NCI-H345 (cell line): ENCODE measurements around the gene KCNMA1.
"Not testable (repeated sequence)": the region's sequence is repeated elsewhere in the genome, so short reads cannot be mapped to it uniquely, and the experiment has no call there.

Source experiments
- DNase-seq: peaks from one replicate; lab custom pipeline; 2025; lab: John Stamatoyannopoulos, UW

The KCNMA1 gene

GRCh38 chr10:77368006-77368405, 269.6 kb downstream of the KCNMA1 start:
- DNase-seq: no peak

GRCh38 chr10:77363210-77363609, 274.4 kb downstream of the KCNMA1 start:
- DNase-seq: no peak

- DNase-seq: no peak
Observed at GRCh38 chr10:77361831-77362230, 275.8 kb downstream of the KCNMA1 start.

GRCh38 chr10:77361426-77361825, 276.2 kb downstream of the KCNMA1 start:
- no peak for DNase-seq

- DNase-seq: no peak
Observed at GRCh38 chr10:77360835-77361234, 276.8 kb downstream of the KCNMA1 start.

- no peak for DNase-seq
Observed at GRCh38 chr10:77359950-77360520, 277.6 kb downstream of the KCNMA1 start.

- DNase-seq: no peak
Observed at GRCh38 chr10:77359287-77359691, 278.3 kb downstream of the KCNMA1 start.

GRCh38 chr10:77358656-77359055, 279.0 kb downstream of the KCNMA1 start:
- no peak for DNase-seq

GRCh38 chr10:77357611-77358310, 279.8 kb downstream of the KCNMA1 start:
- no peak for DNase-seq

GRCh38 chr10:77357185-77357584, 280.4 kb downstream of the KCNMA1 start:
- no peak for DNase-seq

GRCh38 chr10:77355844-77356243, 281.8 kb downstream of the KCNMA1 start:
- DNase-seq: no peak

GRCh38 chr10:77351386-77351785, 286.2 kb downstream of the KCNMA1 start:
- no peak for DNase-seq

- DNase-seq: no peak
Observed at GRCh38 chr10:77350711-77351119, 286.9 kb downstream of the KCNMA1 start.

GRCh38 chr10:77350134-77350533, 287.5 kb downstream of the KCNMA1 start:
- no peak for DNase-seq

GRCh38 chr10:77349226-77349625, 288.4 kb downstream of the KCNMA1 start:
- no peak for DNase-seq

- no peak for DNase-seq
Observed at GRCh38 chr10:77348751-77349150, 288.9 kb downstream of the KCNMA1 start.

- DNase-seq: no peak
Observed at GRCh38 chr10:77348082-77348481, 289.5 kb downstream of the KCNMA1 start.

GRCh38 chr10:77347052-77347451, 290.6 kb downstream of the KCNMA1 start:
- DNase-seq: no peak

GRCh38 chr10:77341055-77341454, 296.6 kb downstream of the KCNMA1 start:
- DNase-seq: no peak

- not testable (repeated sequence) for DNase-seq
Observed at GRCh38 chr10:77339872-77340271, 297.7 kb downstream of the KCNMA1 start.

- DNase-seq: no peak
Observed at GRCh38 chr10:77339166-77339565, 298.4 kb downstream of the KCNMA1 start.

- DNase-seq: no peak
Observed at GRCh38 chr10:77338143-77338542, 299.5 kb downstream of the KCNMA1 start.

GRCh38 chr10:77334501-77334900, 303.1 kb downstream of the KCNMA1 start:
- DNase-seq: no peak
